HepG2 (cell line): Measurements from ENCODE around the gene CASKIN2.

Experiments
- CHD2 ChIP-seq: IDR thresholded peaks from 2 replicates; pipeline ENCODE4 v1.6.1; 2011; ENCODE audit warnings: low read depth, low read length, improper control_type of control experiment
- CTCF ChIP-seq: sonication (generic); formaldehyde crosslinking; IDR thresholded peaks from 2 replicates; pipeline ENCODE4 v1.5.0; 2020; ENCODE audit warnings: mild to moderate bottlenecking, missing genetic modification reagents, moderate library complexity
- GABPA ChIP-seq, 2 experiments: IDR thresholded peaks; 2 replicates each; pipeline ENCODE4 v1.6.1; 2011 to 2016; ENCODE audit warnings: low read depth in 2 of 2, low read length in 1 of 2, missing biosample characterization in 1 of 2, missing genetic modification characterization in 1 of 2
- HNRNPK ChIP-seq: fragments of 200-400 bp; formaldehyde crosslinking; IDR thresholded peaks from 2 replicates; pipeline ENCODE4 v1.6.1; 2018; ENCODE audit warnings: low read length, low read depth, moderate library complexity, mild to moderate bottlenecking; ENCODE audit not compliant: poor library complexity, severe bottlenecking
- IRF9 ChIP-seq: sonication (generic); formaldehyde crosslinking; IDR thresholded peaks from 2 replicates; pipeline ENCODE4 v1.8.0; 2022; ENCODE audit warnings: missing genetic modification reagents, mild to moderate bottlenecking, borderline replicate concordance
- LCORL ChIP-seq, 2 experiments: fragments of 450-650 bp in 1 of 2; sonication (generic) in 1 of 2; formaldehyde crosslinking in 1 of 2; IDR thresholded peaks; 2 replicates each; pipeline versions ENCODE4 v1.5.0 to v1.6.1; 2017 to 2020; ENCODE audit warnings: antibody characterized with exemption in 1 of 2, missing genetic modification reagents in 1 of 2
- MAFK ChIP-seq, 2 experiments: IDR thresholded peaks in 1 of 2; conservative IDR thresholded peaks in 1 of 2; 2 replicates each; pipeline ENCODE4 v1.6.1; 2011; ENCODE audit warnings: improper control_type of control experiment in 2 of 2, low read length in 2 of 2
- TBL1XR1 ChIP-seq: fragments of 150-350 bp; IDR thresholded peaks from 2 replicates; pipeline ENCODE4 v1.6.1; 2014; ENCODE audit warnings: borderline replicate concordance, low read length; ENCODE audit not compliant: partially characterized antibody
- TCF7L2 ChIP-seq: IDR thresholded peaks from 2 replicates; pipeline ENCODE4 v1.6.1; 2011; ENCODE audit warnings: mild to moderate bottlenecking, low read depth, low read length, moderate library complexity
- ZNF207 ChIP-seq: fragments of 450-650 bp; IDR thresholded peaks from 2 replicates; pipeline ENCODE4 v1.6.1; 2016; ENCODE audit warnings: antibody characterized with exemption, borderline replicate concordance

GRCh38 chr17:75486151-75486550, 29.2 kb downstream of the CASKIN2 start:
- TF ChIP-seq IRF9 (CRISPR knock-in tag) (no peak), CTCF (CRISPR knock-in tag) (no peak), TBL1XR1 (no peak), CHD2 (no peak), LCORL (IDR thresholded peaks at IDR 0.05) (no peak), LCORL (CRISPR knock-in tag; IDR thresholded peaks at IDR 0.05) (no peak), MAFK (conservative IDR thresholded peaks at IDR 0.05 in 1 of 2, IDR thresholded peaks at IDR 0.05 in 1 of 2; ENCODE audit: low read length in 2 of 2) (no peak), ZNF207 (no peak), TCF7L2 (no peak), GABPA (IDR thresholded peaks at IDR 0.05; ENCODE audit: low read depth, low read length) (no peak), GABPA (CRISPR knock-in tag; IDR thresholded peaks at IDR 0.05; ENCODE audit: low read depth) (no peak), HNRNPK (no peak)
